GM04503 (cell line): ENCODE results near the gene AUTS2.

ENCODE experiments used
- DNase-seq: peaks from one replicate; pipeline ENCODE4 v3.0.0-alpha.2; 2012; ENCODE audit warnings: low read depth

The AUTS2 gene

GRCh38 chr7:70834424-70834823 lies 1236.1 kb downstream of the AUTS2 start:
- DNase-seq, result no peak

GRCh38 chr7:70835658-70836057 lies 1237.4 kb downstream of the AUTS2 start:
- DNase-seq, result no peak

GRCh38 chr7:70836279-70836678 lies 1238.0 kb downstream of the AUTS2 start:
- no peak for DNase-seq

- no peak for DNase-seq
Observed at GRCh38 chr7:70836946-70837345, 1238.7 kb downstream of the AUTS2 start.

- DNase-seq, result no peak
Observed at GRCh38 chr7:70837589-70837988, 1239.3 kb downstream of the AUTS2 start.

- DNase-seq, result no peak
Observed at GRCh38 chr7:70838292-70838907, 1240.1 kb downstream of the AUTS2 start.
